Stimulated activated CD8-positive, alpha-beta memory T cell treated with anti-CD3 and anti-CD28 coated beads, Interleukin-7, amount 100 ng/mL, for 48 hours (primary cell): Measurements from ENCODE around the gene RFC5.
"Not testable (repeated sequence)": the region's sequence is repeated elsewhere in the genome, so short reads cannot be mapped to it uniquely, and the experiment has no call there.

ENCODE experiments used
- DNase-seq, 2 donors: peaks; one replicate each; pipeline ENCODE4 v3.0.0-alpha.2; 2020; ENCODE audit warnings: low read depth in 1 of 2; ENCODE audit errors: extremely low read depth in 1 of 2

RFC5 gene

DNA sequence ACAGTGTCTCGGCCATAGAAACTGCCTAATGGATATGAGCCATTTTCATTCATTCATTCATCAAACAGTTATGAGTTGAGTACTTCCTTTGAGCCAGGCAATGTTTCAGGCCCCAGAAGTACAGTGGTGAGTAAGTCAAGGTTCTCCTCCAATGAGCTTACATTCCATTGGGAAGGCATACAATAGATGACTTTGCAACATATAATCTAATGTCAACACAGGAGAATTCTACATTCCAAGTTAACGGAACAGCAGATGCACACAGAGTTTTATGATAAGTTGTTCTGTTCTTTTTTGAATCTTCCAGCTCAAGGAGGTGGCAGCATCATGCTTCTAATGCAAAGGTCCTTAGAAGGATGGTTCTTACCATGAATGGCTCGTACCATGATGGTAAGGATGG lies 3.2 kb upstream of the RFC5 start:
- no peak for DNase-seq

DNA sequence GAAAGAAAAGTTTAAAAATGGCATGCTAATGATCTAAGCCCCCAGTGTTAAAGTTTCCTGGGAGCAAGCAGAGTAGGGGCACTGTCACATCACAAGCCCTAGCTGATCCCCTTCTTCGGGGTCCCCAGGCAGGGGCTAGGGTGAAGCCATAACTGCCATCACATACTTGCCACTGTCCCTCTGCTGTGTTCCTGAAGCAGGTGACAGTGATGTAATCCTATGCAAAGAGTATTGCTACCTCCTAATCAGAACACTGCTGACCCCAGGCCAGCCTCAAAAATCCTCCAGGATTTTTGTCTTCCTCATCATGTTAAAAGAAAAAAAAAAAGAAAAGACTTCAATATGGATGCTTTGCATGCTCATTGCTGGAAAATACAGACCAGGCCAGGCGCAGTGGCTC lies 1.2 kb upstream of the RFC5 start:
- no peak for DNase-seq

DNA sequence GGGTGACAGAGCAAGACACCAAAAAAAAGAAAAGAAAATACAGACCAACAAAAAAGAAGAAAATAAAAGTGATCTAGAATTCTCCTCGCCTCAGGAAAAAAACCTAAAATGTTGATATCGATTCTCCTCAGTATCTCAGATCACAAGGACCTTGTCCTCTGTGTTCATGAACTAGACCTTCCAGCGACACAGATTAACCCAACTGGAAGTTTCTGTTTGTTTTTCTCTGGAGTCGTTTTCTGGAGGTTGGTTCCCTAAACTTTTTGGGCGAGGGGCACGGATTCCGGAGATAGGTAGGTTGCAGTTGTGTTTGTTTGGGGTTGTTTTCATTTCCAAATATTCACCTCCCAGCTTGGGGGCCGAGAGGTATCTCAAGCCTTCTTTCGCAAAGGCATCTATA lies 559 bp upstream of the RFC5 start:
- no peak for DNase-seq

DNA sequence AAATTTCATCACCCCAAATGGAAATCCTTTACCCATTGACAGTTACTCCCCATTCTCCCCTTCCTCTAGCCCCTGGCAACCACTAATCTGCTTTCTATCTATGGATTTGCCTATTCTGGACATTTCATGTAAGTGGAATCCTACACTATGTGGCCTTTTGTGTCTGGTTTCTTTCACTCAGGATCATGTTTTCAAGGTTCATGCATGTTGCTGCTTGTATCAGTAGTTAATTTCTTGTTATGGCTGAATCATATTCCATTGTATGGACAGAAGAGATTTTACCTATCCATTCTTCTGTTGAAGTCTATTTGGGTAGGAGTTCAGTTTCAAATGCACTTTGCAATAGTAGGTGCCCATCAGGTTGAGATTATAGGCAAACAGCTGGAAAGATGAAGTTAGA lies 1.4 kb downstream of the RFC5 start:
- DNase-seq = no peak

DNA sequence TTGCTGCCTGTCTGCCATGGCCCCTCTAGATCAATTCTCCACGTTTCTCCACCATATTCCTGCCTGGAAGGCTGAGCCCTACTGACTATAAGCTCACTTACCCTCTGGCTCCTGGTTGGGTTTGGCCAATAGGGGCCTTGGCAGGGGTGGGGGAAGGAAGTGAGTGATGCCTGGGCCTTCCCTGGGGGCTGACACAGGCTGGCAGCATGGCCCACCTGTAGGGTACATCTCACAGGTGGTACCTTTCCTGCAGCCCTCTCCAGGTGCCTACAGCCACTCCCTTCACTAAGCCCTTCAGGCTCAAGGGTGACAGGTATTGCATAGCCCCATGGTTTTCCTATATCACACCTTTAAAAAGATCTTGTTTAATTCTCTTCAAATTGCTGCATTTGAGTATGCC lies 3.5 kb downstream of the RFC5 start:
- no peak for DNase-seq

DNA sequence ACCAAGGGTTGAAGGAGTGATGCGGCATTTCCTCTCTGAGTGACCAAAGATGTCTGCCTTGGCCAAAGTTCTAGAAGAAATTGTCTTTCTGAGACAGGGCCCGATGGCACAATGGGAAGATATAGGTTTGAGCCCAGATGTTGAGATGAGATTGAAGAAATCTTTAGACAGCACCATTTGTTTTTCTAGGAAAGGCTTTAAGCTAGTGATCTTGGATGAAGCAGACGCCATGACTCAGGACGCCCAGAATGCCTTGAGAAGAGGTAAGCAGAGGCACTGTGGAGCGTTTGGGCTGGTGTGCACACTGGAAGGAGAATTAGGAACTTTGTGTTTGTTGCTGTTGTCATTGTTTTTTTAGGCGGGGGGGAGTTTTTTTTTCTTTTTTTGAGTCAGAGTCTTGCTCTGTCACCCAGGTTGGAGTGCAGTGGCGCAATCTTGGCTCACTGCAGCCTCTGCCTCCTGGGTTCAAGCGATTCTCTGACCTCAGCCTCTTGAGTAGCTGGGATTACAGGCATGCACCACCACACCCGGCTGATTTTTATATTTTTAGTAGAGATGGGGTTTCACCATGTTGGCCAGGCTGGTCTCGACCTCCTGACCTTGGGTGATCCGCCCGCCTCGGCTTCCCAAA lies 5.7 kb downstream of the RFC5 start:
- not testable (repeated sequence) for DNase-seq

DNA sequence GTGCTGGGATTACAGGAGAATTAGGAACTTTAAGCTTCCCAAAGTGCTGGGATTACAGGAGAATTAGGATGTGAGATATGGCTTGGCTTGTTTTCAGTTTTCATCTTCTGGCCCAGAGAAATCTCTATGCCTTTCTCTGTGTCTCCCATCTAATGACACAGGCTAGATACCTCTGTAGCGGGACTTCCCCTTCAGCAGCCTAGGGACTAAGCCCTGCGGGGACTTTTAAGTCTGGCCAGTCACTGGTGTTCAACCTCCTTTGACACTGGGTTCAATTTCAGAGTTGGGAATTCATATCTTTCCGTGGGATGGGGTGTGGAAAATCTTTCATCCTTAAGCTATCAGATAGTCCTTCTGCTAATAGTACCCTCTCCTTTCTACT lies 6.2 kb downstream of the RFC5 start:
- no peak for DNase-seq

DNA sequence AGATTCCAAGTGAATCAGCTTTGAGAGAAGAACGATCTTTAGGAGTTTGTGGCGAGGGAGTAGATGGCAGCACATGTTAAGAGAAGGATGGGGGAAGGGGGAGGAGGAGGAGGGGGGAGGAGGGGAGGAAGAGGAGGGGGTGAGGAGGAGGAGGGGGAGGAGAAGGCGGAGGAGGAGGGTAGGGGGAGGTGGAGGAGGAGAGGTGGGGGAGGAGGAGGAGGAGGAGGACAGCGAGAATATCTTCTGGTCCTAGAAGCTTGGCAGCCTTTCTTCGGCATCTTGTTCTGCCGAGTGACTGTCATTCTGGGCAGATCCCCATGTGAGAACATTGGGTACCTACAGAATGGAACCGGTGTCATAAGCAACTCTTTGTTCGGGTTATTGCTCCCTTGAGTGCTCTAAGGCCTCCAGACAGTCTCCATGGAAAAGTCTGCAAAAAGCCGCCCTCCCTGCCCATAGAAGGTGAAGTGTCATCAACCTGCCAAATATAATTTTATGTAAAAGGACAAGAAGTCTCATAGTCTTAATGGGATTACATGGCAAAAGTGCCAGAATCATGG lies 6.9 kb downstream of the RFC5 start:
- DNase-seq = no peak

DNA sequence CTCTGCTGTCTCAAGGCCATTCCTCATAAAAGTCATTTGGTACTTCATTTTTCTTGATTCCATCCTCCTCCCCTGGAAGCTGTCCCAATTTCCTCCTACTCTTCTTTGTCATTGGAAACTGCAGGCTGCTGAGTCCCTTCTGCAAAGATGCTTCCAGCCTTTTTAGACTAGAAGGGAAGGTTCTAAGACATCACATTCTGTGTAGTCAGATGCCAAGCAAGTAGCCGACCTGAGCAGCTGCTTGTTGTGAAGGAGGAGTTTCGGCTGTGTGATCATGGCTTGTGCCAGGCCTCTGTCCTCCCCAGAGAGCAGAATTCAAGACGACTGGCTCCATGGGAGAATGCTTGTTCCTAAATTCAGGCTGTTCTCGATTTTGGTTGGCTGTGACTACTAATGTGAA lies 8.7 kb downstream of the RFC5 start:
- DNase-seq = no peak

DNA sequence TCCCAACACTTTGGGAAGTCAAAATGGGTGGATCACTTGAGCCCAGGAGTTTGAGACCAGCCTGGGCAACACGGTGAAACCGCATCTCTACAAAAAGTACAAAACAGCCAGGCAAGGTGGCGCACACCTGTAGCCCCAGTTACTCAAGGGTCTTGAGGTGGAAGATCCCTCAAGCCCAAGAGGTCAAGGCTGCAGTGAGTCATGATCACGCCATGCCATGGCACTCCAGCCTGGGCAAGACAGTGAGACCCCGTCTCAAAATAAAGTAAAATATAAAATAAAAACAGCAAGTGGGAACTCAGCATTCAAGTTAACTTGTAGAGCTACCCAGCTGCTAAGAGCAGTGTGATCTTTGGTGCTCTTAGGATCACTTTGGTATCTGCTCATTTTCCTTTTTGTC lies 12.7 kb downstream of the RFC5 start:
- no peak for DNase-seq

DNA sequence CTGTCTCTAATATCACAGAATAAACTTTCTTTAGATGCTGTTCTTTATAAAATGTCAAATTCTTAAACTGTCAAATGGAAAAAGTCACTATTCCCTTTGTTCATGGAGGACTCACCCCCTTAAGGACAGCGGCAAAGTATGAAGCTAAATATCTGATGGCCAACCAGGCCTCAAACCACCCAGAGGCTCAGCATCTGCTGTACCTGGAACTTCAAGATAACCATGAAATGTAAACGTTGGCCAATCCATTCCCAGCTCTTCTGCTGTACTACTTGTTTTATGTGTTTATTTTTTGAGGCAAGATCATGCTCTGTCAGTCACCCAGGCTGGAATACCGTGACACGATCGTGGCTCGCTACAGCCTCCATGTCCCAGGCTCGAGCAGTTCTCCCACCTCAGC lies 15.7 kb downstream of the RFC5 start:
- no peak for DNase-seq

DNA sequence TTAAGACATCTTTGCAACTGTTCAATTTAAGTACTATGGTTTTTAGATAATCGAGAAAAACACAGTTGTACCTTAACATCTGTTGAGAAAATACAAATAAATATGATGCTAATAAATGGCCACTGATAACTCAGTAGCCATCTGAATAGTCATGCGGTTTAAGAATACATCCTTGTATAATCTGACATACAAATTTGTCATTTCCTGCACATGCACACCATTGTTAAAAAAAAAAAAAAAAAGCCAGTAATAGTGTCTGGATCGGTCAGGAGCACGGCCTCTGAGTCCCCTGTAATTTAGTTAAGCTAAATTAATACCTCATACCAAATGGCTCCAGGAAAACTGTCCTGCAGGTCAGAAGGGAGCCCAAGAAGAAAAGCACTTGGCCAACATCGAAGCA lies 16.8 kb downstream of the RFC5 start:
- DNase-seq = no peak

DNA sequence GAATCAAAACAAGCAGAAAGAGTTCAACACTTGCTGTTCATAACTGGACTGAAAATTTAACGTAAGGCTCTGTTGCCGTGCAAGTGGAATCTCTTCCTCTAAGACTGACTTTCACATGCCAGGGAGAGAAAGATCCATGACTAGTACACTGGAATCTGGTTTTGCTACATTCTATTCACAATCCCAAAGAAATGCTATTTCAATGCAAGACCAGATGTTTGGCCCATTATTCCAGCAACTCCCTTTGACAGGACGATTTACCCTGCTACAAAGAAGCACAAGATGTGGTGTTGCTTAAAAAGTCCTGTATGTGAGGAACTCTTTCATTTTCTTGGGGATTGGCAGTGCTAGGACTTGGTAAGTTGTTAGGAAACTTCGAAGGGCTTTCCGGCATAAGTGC lies 17.4 kb downstream of the RFC5 start:
- DNase-seq = no peak

DNA sequence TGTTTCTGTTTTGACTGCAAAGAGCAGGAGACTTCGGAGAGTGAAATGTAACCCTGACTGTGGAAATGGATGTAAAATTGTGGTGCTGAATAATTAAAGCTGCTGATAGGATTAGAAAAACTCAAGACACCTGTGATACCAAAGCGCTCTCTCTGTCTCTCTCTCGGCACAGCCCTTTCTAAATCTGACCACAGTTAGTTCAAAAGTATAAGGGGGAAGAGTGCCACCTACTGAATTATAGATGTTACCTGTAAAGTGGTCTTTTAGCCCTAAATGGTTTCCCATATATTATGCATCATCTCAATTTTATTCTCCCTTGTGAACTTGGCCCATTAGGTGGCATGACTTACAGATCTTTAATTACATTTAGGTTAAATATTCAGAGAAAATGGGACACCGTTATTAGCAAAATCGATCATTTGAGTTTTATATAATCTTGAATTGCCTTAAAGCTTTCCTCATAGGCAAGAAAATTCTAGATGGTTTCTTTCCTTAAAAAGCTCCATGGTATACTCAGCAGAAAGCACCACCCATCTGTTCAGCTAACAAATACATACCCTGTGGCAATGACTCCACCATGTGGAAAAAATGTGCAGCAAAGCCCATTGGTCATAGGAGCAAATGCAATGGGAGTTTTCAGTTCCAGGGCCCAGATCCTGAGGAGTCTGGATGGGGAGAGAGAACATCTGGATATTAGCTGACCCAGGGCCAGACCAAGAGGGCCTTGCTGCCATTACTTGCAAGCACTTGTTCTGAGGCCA lies 18.1 kb downstream of the RFC5 start:
- DNase-seq = no peak

DNA sequence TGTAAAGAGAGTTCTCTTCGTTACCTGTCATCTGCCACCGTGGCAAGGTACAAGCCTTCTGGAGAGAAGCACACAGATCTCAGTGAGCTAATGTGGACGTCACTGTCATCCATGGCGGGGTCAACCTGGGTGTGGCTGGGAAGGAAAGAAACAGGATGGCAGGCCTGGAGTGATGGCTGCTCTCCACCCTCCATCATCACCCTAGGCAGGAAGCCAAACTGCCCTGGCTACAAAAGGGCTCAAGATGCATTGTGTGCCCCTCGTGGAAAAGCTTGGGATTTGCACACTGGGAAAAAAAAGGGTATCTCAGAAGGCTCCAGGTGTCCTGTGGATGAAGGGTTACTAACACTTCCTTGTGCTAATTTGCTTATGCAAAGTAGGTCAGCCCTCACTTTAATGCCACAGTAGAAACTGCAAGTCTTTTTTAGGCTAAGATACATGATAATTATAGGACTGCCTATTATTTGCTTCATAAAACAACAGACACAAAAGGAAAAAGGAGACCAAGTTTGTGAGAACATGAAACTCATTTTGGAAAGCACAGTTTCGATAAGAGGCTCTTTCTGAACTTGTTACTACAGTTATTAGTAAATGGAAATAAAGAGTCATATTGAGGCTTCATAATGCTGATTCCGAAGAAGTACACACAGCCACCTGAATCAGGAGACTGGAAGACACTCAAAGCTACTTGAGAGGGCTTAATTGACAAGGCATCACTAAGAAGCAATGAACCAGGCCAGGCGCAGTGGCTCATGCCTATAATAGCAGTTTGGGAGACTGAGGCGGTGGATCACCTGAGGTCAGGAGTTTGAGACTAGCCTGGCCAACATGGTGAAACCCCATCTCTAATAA lies 18.9 kb downstream of the RFC5 start:
- DNase-seq = no peak

DNA sequence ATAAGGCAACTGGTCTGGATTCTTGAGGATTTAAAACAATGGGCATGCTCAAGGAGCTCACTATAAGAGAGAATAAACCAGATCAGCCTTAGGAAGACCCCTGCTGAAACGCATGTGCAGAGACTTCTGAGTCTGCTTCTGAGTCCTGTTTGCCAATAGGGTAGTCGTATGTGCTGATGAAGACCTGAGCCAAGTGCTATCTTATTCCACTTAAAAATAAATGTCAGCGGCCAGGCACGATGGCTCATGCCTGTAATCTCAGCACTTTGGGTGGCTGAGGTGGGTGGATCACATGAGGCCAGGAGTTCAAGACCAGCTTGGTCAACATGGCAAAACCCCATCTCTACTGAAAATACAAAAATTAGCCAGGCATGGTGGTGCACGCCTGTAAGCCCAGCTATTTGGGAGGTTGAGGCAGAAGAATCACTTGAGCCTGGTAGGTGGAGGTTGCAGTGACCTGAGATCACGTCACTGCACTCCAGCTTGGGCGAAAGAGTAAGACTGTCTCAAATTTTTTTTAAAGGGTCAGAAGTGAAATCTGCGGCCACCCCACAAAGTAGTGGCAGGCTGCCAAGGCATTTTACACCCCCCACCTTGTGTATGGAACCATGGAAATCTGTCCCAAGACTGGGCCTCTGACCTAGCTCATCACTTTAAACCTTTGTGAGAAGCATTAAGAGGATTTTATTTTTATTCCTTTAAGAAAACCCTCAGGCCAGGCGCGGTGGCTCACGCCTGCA lies 20.3 kb downstream of the RFC5 start:
- DNase-seq = no peak

DNA sequence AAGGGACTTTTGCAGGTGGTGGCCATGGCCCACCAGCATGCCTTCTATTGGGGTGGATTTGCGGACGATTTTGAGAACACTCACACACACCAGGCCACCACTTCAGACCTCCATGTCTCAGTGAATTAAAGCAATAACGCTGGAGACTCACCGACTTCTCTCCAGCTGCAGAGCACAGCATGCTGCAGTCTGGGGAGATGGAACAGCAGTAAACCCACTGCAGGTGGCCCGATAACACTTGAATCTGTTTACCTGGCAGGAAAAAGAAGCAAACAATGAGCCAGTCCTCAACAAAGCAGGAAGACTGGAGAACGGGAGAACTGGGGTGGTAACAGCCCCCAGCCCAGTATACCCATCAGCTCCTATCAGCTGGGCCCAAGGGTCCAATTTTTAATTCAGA lies 21.6 kb downstream of the RFC5 start:
- DNase-seq = no peak

DNA sequence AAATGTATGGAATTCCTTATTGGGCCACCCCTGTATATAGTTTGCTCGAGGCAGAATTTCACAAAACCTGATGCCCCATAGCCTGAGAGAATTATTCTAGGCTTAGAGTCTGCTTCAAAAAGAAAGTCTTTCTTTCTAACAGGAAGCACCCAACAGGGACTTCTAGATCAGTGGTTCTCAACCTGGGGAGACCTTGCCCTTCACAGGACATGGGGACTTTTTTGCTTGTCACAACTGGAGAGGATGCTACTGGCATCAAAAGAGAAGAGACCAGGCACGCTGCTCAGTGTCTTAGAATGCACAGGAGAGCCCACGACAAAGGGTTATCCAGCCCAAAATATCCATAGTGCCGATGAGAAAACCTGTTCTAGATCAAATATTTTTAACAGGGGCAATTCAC lies 25.6 kb downstream of the RFC5 start:
- no peak for DNase-seq

DNA sequence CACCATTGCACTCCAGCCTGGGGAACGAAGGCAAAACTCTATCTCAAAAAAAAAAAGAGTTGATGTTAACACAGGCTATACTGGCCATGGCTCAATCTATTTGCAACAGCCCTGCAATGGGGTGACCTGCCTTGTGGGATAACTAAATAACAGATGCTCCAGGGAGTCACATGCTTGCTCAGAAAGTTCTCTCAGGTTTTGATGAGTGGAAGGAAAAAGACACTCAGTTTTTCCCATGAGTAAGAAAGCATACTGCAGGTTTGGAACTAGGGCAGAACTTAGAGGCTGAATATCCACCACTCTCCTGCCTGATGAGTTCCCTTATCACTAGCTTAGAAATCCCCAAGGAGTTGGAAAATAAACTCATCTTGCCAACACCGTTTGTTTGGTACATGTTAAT lies 27.6 kb downstream of the RFC5 start:
- DNase-seq = no peak

DNA sequence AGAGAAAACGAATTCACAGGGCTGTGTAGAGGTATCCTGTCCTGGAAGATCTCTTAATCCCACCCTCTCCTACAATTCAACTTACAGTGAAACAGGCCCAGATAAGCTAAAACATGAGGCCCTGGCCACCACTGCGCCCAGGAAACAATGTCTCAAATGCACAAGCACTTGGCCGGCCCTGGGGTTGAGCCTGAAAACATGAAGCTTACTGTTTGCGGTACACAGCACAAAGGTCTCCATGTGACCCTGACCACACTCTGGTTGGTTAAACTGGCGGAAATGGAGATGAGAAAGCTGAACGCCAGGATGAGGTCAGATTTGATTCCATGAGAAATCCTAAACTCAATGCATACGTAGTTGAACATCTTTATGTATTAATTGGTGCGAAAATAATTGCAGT lies 28.1 kb downstream of the RFC5 start:
- no peak for DNase-seq

DNA sequence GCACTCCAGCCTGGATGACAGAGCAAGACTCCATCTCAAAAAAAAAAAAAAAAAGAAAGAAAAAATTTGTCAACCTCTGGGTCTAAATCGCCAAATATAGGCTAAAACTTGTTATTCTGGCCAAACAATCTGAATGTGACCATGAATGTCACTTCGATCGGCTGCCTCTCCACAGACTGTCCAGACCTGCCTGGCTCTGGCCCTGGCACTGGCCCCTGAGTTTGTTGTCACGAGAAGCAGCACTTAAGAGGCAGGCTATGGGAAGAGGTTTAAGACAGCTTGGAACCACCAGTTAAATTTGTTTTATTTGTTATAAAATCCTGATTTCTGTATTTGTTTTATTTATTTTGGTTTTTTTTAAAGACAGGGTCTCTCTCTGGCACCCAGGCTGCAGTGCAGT lies 29.9 kb downstream of the RFC5 start:
- DNase-seq = no peak
